IgD-negative memory B cell (primary cell): ENCODE measurements around the gene RAD23B. TPM values are rescaled to one million over a fixed set of nuclear protein-coding genes. Genes with fewer than 3 reads are reported as not detected.

Source experiments
- H3K27ac Mint-ChIP-seq, 3 donors: one replicate each; pipeline ENCODE4 v1.8.0; 2020 to 2022; ENCODE audit warnings: mild to moderate bottlenecking in 3 of 3, mixed read lengths in 3 of 3, moderate library complexity in 1 of 3
- H3K27me3 Mint-ChIP-seq: one replicate; pipeline ENCODE4 v1.8.0; 2021; ENCODE audit warnings: mixed read lengths
- H3K36me3 Mint-ChIP-seq: one replicate; pipeline ENCODE4 v1.8.0; 2020; ENCODE audit warnings: mild to moderate bottlenecking, mixed read lengths
- H3K4me1 Mint-ChIP-seq, 3 donors: one replicate each; pipeline ENCODE4 v1.8.0; 2020 to 2022; ENCODE audit warnings: mixed read lengths in 3 of 3, mild to moderate bottlenecking in 1 of 3
- H3K4me3 Mint-ChIP-seq, 4 donors: one replicate each; pipeline ENCODE4 v1.8.0; 2020 to 2022; ENCODE audit warnings: mild to moderate bottlenecking in 4 of 4, mixed read lengths in 4 of 4, moderate library complexity in 3 of 4
- H3K9me3 Mint-ChIP-seq, 3 donors: one replicate each; pipeline ENCODE4 v1.8.0; 2020 to 2021; ENCODE audit warnings: mixed read lengths in 3 of 3, mild to moderate bottlenecking in 1 of 3
- polyA plus RNA-seq: library from polyadenylated mRNA; unstranded; fragments of 300-500 nt; fragmentation: Illumina TruSeq; gene quantifications from one replicate; pipeline ENCODE4 v1.2.3, GENCODE V29; 2021

Gene RAD23B
- polyA plus RNA-seq, 1 donor from 2014 or later: 17.6 TPM

- Mint-ChIP-seq H3K36me3 (peaks cover 5% of the 10 kb centered on the region), H3K4me1 (peaks cover 21 to 23% (median 22%) of the 10 kb centered on the region in 3 donors), H3K9me3 (no peaks in the 10 kb centered on the region), H3K27ac (no peak overlapping the region), H3K27me3 (peaks cover 10% of the 10 kb centered on the region), H3K4me3 (no peak overlapping the region)
Observed at GRCh38 chr9:107276966-107277710, 5.9 kb upstream of the RAD23B start.

- no peak overlapping the region for H3K27ac Mint-ChIP-seq
- H3K4me1 Mint-ChIP-seq: peaks cover 24 to 28% (median 25%) of the 10 kb centered on the region in 3 donors
- no peaks in the 10 kb centered on the region for H3K9me3 Mint-ChIP-seq
- peaks cover 5% of the 10 kb centered on the region for H3K36me3 Mint-ChIP-seq
- H3K4me3 Mint-ChIP-seq: no peak overlapping the region
- H3K27me3 Mint-ChIP-seq: peaks cover 10% of the 10 kb centered on the region
Observed at GRCh38 chr9:107277801-107278200, 5.3 kb upstream of the RAD23B start.

- Mint-ChIP-seq H3K27me3 (peaks cover 9% of the 10 kb centered on the region), H3K9me3 (no peaks in the 10 kb centered on the region), H3K4me3 (no peak overlapping the region), H3K4me1 (peaks cover 18 to 23% (median 19%) of the 10 kb centered on the region in 3 donors), H3K27ac (no peak overlapping the region), H3K36me3 (peaks cover 5% of the 10 kb centered on the region)
Observed at GRCh38 chr9:107279086-107279485, 4.0 kb upstream of the RAD23B start.

GRCh38 chr9:107280543-107280942, 2.5 kb upstream of the RAD23B start:
- Mint-ChIP-seq H3K4me3 (peak overlapping the region in 1 of 4 donors; percentile 69), H3K27ac (peak overlapping the region in 2 of 3 donors; percentile 5 to 62), H3K27me3 (peaks cover 1% of the 10 kb centered on the region), H3K9me3 (no peaks in the 10 kb centered on the region), H3K36me3 (peaks cover 5% of the 10 kb centered on the region), H3K4me1 (peaks cover 23 to 32% (median 26%) of the 10 kb centered on the region in 3 donors)

GRCh38 chr9:107281184-107281583, 1.9 kb upstream of the RAD23B start:
- Mint-ChIP-seq H3K9me3 (no peaks in the 10 kb centered on the region), H3K36me3 (peaks cover 5% of the 10 kb centered on the region), H3K4me3 (peak overlapping the region; percentile 39 to 69 (median 39)), H3K4me1 (peaks cover 29 to 37% (median 32%) of the 10 kb centered on the region in 3 donors), H3K27me3 (peaks cover 1% of the 10 kb centered on the region), H3K27ac (peak overlapping the region in 2 of 3 donors; percentile 5 to 62)

DNA sequence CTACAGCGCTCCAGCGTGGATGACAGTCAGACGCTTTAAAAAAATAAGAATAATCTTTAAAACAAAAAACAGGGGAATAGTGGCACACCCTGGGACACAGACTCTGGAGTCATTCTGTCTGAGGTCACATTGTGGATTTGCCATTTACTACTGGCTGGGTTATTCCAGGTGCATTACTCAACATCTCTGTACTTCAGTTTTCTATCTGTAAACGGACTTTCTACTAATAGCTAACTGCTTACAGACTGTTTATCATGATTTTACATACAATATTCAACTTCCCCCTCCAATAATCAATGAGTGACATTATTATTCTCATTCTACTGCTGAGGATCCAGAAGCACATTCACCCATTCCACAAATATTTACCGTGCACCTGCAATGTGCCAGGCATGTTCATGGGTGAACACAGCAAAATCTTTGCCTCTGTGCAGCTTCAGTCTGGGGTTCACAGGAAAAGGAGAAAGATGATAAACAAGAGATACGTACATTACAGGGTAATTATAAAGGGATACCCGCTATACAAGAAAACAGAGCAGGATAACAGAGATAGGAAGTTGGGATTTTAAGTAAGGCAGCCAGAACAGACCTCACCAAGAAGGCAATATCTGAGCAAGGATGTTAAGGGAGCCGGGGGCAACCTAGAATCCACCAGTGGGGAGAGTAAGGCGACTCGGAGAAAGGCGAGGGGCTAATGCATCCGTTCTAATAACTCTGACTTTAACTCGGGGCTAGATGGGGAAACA, 984 bp upstream of the RAD23B start:
- H3K27ac Mint-ChIP-seq: peak overlapping the region in 2 of 3 donors; percentile 63 to 85
- H3K4me3 Mint-ChIP-seq: peak overlapping the region; percentile 96 to 98 (median 98)
- no peaks in the 10 kb centered on the region for H3K27me3 Mint-ChIP-seq
- H3K9me3 Mint-ChIP-seq: no peaks in the 10 kb centered on the region
- H3K36me3 Mint-ChIP-seq: peaks cover 3% of the 10 kb centered on the region
- peaks cover 37 to 42% (median 37%) of the 10 kb centered on the region in 3 donors for H3K4me1 Mint-ChIP-seq

DNA sequence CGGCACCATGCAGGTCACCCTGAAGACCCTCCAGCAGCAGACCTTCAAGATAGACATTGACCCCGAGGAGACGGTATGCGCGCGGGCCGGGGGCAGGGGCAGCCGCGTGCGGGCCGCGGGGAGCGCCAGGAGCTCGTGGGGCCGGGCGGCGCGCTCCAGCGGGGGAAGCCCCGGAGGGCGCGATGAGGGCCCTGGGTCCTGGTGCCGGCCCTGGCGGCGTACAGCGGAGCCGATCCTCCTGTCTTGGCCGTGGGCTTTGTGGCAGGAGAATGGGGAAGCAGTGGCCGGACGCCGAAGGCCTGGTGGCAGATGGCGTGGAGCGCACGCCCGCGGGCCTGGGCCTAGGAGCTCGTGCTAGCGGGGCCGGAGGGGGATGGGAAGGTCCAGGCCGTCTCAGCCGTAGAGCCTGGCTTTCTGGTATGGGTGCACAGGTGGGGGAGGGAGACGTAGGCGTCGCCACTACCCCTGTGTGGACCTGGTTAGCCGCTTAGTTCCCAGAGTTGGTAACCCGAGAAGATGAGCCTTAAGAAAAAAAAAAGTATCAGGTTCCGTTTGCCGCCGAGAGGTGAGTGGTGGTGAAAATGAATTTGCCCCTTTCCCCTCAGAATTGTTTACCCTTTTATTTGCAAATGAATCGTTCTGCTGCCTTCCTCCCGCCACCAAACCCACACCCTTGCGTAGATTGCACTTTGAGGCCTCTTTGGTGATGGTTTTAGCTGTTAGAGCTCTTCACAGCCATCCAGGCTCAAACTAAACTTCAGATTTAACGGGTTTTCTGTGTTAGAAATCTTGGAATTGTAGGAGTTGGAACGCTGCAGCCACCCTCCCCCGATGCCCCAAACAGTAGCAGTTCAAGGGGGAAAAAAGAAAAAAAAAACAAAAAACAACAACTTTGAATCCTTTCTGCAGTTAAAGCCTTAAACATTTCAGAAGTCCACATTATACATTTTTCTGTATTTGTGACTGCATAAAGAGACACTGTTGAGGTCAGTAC, 841 bp downstream of the RAD23B start:
- H3K4me1 Mint-ChIP-seq: peaks cover 44 to 52% (median 44%) of the 10 kb centered on the region in 3 donors

GRCh38 chr9:107284636-107285035, 1.6 kb downstream of the RAD23B start:
- peaks cover 3% of the 10 kb centered on the region for H3K36me3 Mint-ChIP-seq
- H3K4me3 Mint-ChIP-seq: peak overlapping the region; percentile 92 to 96 (median 94)
- H3K27ac Mint-ChIP-seq: peak overlapping the region; percentile 91 to 97 (median 94)
- H3K9me3 Mint-ChIP-seq: no peaks in the 10 kb centered on the region
- peaks cover 49 to 53% (median 51%) of the 10 kb centered on the region in 3 donors for H3K4me1 Mint-ChIP-seq
- H3K27me3 Mint-ChIP-seq: no peaks in the 10 kb centered on the region

More for the DNA sequence above, 841 bp downstream of the RAD23B start:
- Mint-ChIP-seq H3K36me3 (peaks cover 3% of the 10 kb centered on the region), H3K9me3 (no peaks in the 10 kb centered on the region), H3K27ac (peak overlapping the region; percentile 91 to 97 (median 94)), H3K4me3 (peak overlapping the region; percentile 92 to 96 (median 94)), H3K27me3 (no peaks in the 10 kb centered on the region)

- Mint-ChIP-seq H3K9me3 (no peaks in the 10 kb centered on the region), H3K36me3 (peaks cover 3% of the 10 kb centered on the region), H3K27ac (peak overlapping the region in 2 of 3 donors; percentile 91 to 94)
Observed at GRCh38 chr9:107285286-107285685, 2.2 kb downstream of the RAD23B start.

DNA sequence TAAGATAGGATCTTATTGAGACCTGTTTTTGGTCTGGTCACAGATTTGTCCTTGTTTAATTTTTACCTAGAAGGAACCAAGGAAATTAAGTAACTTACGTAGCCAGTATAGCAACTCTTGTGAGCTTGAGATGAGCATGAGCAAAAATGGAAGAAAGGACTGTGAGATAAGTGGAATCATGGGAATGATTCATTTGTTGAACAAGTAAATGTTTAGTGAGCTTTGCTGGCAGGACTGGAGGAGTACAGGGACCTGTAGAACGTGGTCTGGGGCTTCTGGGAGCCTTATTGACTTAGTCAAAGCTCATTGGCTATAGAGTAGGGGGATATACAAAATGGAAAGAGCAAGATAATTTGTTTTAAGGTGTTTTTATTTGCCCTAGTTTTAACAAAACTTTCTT, 3.0 kb downstream of the RAD23B start:
- Mint-ChIP-seq H3K9me3 (no peaks in the 10 kb centered on the region), H3K36me3 (no peaks in the 10 kb centered on the region), H3K4me3 (peak overlapping the region; percentile 2 to 94 (median 76)), H3K4me1 (peaks cover 53 to 57% (median 56%) of the 10 kb centered on the region in 3 donors), H3K27me3 (no peaks in the 10 kb centered on the region), H3K27ac (peak overlapping the region; percentile 55 to 92 (median 87))

More at GRCh38 chr9:107285286-107285685, 2.2 kb downstream of the RAD23B start:
- H3K27me3 Mint-ChIP-seq: no peaks in the 10 kb centered on the region
- H3K4me3 Mint-ChIP-seq: peak overlapping the region; percentile 92 to 96 (median 94)
- peaks cover 55 to 59% (median 57%) of the 10 kb centered on the region in 3 donors for H3K4me1 Mint-ChIP-seq

GRCh38 chr9:107288701-107289100, 5.6 kb downstream of the RAD23B start:
- Mint-ChIP-seq H3K27ac (no peak overlapping the region), H3K27me3 (no peaks in the 10 kb centered on the region), H3K36me3 (no peaks in the 10 kb centered on the region), H3K9me3 (no peaks in the 10 kb centered on the region), H3K4me3 (peak overlapping the region in 1 of 4 donors; percentile 27), H3K4me1 (peaks cover 47 to 57% (median 54%) of the 10 kb centered on the region in 3 donors)

- H3K27me3 Mint-ChIP-seq: no peaks in the 10 kb centered on the region
- H3K4me3 Mint-ChIP-seq: no peak overlapping the region
- H3K36me3 Mint-ChIP-seq: peaks cover 2% of the 10 kb centered on the region
- H3K9me3 Mint-ChIP-seq: no peaks in the 10 kb centered on the region
- H3K27ac Mint-ChIP-seq: no peak overlapping the region
- H3K4me1 Mint-ChIP-seq: peaks cover 54 to 66% (median 65%) of the 10 kb centered on the region in 3 donors
Observed at GRCh38 chr9:107290619-107291018, 7.5 kb downstream of the RAD23B start.

DNA sequence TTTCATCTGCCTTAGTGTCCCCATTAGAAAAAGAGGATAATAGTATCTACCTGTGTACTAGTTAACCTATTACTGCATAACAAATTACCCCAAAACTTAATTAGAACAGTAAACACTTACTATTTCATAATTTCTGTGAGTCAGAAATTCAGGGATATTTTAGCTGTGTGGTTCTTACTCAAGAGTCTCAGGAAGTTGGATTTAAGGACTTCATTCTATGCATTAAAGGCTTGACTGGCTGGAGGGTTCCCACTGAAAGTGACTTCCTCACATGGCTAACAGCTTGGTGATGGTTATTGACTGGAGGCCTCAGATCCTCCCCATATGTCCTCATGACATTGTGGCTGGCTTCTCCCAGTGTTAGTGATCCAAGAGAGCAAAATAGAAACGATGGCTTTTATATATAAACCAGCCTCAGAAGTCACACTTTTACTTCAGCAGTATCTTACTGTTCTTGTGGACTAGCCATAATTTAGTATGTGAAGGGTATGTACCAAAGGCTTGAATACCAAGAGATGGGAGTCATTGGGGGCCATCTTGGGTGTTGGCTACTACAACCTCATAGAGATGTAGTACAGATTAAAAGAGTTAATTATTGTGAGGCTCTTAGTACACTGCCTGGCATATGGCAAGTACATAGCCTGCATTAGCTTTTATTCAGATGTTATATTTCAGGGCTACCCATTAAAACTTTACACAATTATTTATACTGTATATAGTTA, 9.9 kb downstream of the RAD23B start:
- Mint-ChIP-seq H3K4me3 (no peak overlapping the region), H3K36me3 (peaks cover 4% of the 10 kb centered on the region), H3K4me1 (peaks cover 49 to 63% (median 63%) of the 10 kb centered on the region in 3 donors), H3K9me3 (no peaks in the 10 kb centered on the region), H3K27ac (no peak overlapping the region), H3K27me3 (no peaks in the 10 kb centered on the region)
